Ovary (tissue), 9 donors: Measurements from ENCODE around the gene UNC5B. TPM values are rescaled to one million over a fixed set of nuclear protein-coding genes. Genes with fewer than 3 reads are reported as not detected.

Experiments
- DNase-seq, 5 donors: peaks; one replicate each; pipeline ENCODE4 v3.0.0-alpha.2; 2019 to 2020
- H3K27ac ChIP-seq, 2 donors: fragments of 200-600 bp; one replicate each; pipeline versions ENCODE4 v1.5.1 to v1.8.0; 2019 to 2022
- H3K27me3 ChIP-seq: fragments of 200-600 bp; one replicate; pipeline ENCODE4 v1.8.0; 2022
- H3K36me3 ChIP-seq: fragments of 200-600 bp; sonication (generic); one replicate; pipeline ENCODE4 v1.5.1; 2019
- H3K4me1 ChIP-seq: one replicate; pipeline ENCODE4 v1.8.1; 2013; ENCODE audit warnings: mild to moderate bottlenecking, moderate library complexity; ENCODE audit not compliant: insufficient read depth
- H3K4me3 ChIP-seq: fragments of 200-600 bp; sonication (generic); one replicate; pipeline ENCODE4 v1.5.1; 2017
- H3K9me3 ChIP-seq, 2 donors: fragments of 200-600 bp in 1 of 2; sonication (generic) in 1 of 2; one replicate each; pipeline versions ENCODE4 v1.5.1 to v1.8.1; 2013 to 2019; ENCODE audit warnings: mild to moderate bottlenecking in 1 of 2, moderate library complexity in 1 of 2
- EP300 ChIP-seq: sonication (generic); formaldehyde crosslinking; IDR thresholded peaks from one replicate; pipeline ENCODE4 v1.6.1; 2017; ENCODE audit warnings: antibody characterized with exemption
- POLR2A ChIP-seq: fragments of 450-650 bp; IDR thresholded peaks from one replicate; pipeline ENCODE4 v1.6.1; 2017; ENCODE audit warnings: antibody characterized with exemption, mild to moderate bottlenecking, moderate library complexity
- WGBS, 3 donors: extraction: QIAGEN DNeasy Blood & Tissue Kit in 1 of 3; methylation state at CpG; one replicate each; pipeline versions ENCODE4 v1.1.5 to v1.1.7; 2013 to 2017; 5-methylcytosine and 5-hydroxymethylcytosine counted together
- intact Hi-C, 4 donors: fragments of 100-400 bp; cut with DNase I; formaldehyde crosslinking; loops; one replicate each; pipeline versions ENCODE4 v1.11.0 to v1.15.1; 2022 to 2023
- polyA plus RNA-seq, 2 donors: library from polyadenylated mRNA; stranded (reverse); fragments of 200-250 nt in 1 of 2; fragments of 350-450 nt in 1 of 2; fragmentation: Illumina TruSeq in 1 of 2; extraction: RNeasy Lipid Tissue Mini Kit (QIAGEN cat#74804) in 1 of 2; gene quantifications; one replicate each; pipeline ENCODE4 v1.2.3, GENCODE V29; 2013 to 2014
- total RNA-seq, 7 donors: library from RNA; depleted of rRNA in 2 of 7; stranded (reverse); fragments of >200 nt in 2 of 7; fragmentation: NEBNext Ultra II Directional in 3 of 7; extraction: Animal tissue kit (Norgen Biotek cat#: 25700) in 3 of 7; gene quantifications; one replicate each; pipeline versions ENCODE4 v1.1.0 to v1.2.4, GENCODE V29; 2016 to 2023
- TF ChIP-seq, protein P1 (sequence below), 3 donors: fragments of 450-650 bp in 2 of 3; fragments of 200-600 bp in 1 of 3; IDR thresholded peaks; one replicate each; pipeline versions ENCODE4 v1.5.1 to v1.8.0; 2016 to 2022; ENCODE audit warnings: antibody characterized with exemption in 3 of 3, mild to moderate bottlenecking in 1 of 3
- donor health status: DM: no; HTN: no; CAD: no; lungs with moderate emphysema.
- donor health status: DM: no; HTN: no; CAD: no.
- donor health status: Bipolar disorder and iron deficiency.
- donor health status: DM: yes; HTN: yes; CAD: no.
- donor health status: DM: no; HTN: no; CAD: no.
- donor health status: DM: yes; HTN: yes; CAD: no.

UNC5B gene
- total and polyA plus RNA-seq, 9 donors = 2.7 to 48.0 (median 6.3) TPM

DNA sequence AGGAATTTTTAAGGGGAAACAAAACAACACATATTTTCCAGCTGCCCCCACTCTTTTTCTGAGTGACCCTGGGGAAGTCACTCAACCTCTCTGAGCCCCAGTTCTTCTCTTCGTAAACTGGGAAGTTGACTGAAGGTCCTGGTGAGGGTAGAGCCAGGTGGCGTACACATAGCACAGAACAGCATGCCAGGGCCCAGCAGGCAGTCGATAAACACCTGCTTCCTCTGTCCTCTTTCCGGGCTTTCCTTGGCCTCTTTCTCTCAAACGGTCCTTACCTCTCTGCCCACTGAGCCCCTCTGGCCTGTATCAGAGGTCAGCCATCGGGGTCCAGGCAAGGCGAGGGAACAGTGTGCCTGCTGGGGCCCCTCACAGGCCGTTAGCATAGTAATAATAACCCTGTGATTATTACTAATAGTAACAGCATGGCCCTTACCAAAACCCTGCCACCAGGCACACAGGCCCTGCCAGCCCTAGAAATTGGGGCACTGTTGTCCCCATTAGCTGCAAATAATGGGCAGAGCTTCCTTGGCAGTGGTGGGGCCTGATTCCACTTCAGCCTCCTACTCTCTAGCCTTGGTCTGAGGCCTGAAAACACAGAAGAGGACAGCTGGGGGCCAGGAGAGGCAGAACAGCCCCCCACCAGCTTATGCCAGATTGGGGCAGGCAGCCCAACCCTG lies 69.4 kb downstream of the UNC5B start:
- Histone ChIP-seq H3K4me3 (no peak overlapping the region), H3K9me3 (no peaks in the 10 kb centered on the region), H3K36me3 (no peaks in the 10 kb centered on the region), H3K27ac (no peak overlapping the region), H3K4me1 (no peaks in the 10 kb centered on the region), H3K27me3 (no peaks in the 10 kb centered on the region)
- WGBS, 3 donors = 83 to 87% (median 83%) methylated on average over 8 of the region's 8 CpGs
- intact Hi-C loops = loop anchor here in 3 of 4 donors (2.0 to 10.0 kb wide), 4 partner anchors 77 to 374 kb away; no protein-coding TSS in a partner anchor
- TF ChIP-seq EP300 (no peak), POLR2A (no peak)
- TF ChIP-seq, protein P1, sequence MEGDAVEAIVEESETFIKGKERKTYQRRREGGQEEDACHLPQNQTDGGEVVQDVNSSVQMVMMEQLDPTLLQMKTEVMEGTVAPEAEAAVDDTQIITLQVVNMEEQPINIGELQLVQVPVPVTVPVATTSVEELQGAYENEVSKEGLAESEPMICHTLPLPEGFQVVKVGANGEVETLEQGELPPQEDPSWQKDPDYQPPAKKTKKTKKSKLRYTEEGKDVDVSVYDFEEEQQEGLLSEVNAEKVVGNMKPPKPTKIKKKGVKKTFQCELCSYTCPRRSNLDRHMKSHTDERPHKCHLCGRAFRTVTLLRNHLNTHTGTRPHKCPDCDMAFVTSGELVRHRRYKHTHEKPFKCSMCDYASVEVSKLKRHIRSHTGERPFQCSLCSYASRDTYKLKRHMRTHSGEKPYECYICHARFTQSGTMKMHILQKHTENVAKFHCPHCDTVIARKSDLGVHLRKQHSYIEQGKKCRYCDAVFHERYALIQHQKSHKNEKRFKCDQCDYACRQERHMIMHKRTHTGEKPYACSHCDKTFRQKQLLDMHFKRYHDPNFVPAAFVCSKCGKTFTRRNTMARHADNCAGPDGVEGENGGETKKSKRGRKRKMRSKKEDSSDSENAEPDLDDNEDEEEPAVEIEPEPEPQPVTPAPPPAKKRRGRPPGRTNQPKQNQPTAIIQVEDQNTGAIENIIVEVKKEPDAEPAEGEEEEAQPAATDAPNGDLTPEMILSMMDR (IDR thresholded peaks at IDR 0.05) = no peak
- no peak for DNase-seq

DNA sequence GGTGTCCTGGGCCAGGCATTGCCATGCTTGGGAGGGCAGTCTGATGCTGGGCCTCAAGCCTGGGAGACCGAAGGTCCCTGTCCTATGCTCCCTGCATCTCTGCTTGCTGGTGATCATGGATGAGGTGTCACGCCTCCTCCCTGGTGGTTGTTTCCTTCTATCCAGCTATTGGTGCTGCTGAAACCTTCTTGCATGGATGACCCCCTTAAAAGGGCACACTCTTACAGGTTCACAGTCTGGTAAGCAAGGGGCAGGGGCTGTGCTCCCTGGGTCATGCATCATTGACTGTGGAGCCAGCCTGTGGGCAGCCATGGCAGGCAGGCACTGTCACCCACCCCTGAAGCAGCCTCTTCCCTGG lies 69.9 kb downstream of the UNC5B start:
- no peak for DNase-seq
- intact Hi-C loops = loop anchor here in 3 of 4 donors (5.0 to 10.0 kb wide), 3 partner anchors 78 to 375 kb away; no protein-coding TSS in a partner anchor
- Histone ChIP-seq H3K27ac (no peak overlapping the region), H3K36me3 (no peaks in the 10 kb centered on the region), H3K4me1 (no peaks in the 10 kb centered on the region), H3K4me3 (no peak overlapping the region), H3K27me3 (no peaks in the 10 kb centered on the region), H3K9me3 (no peaks in the 10 kb centered on the region)
- TF ChIP-seq, protein P1 (IDR thresholded peaks at IDR 0.05) = no peak
- no peak for TF ChIP-seq EP300
- no peak for TF ChIP-seq POLR2A
- 93 to 95% (median 94%) methylated on average over 2 of the region's 2 CpGs for WGBS, 3 donors

DNA sequence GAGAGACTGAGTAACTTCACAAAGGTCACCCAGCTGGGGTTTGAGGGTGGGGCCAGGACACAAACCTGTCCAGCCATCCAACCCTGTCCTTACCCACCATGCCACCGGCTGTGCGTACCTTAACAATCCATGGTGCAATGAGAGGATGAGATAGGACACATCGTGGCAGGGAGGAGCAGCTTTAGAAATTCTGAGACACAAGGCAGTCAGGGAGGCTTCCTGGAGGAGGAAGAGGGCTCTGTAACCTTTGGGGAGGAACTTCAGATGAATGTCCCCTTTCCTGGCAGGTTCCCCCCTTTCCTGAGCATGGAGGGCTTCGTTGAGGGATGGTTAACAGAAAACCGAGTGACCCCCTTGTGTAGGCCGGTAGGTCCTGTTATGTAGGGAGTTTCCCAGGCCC lies 71.0 kb downstream of the UNC5B start:
- TF ChIP-seq POLR2A (no peak), EP300 (no peak)
- TF ChIP-seq, protein P1 (IDR thresholded peaks at IDR 0.05) = no peak
- Histone ChIP-seq H3K27me3 (no peaks in the 10 kb centered on the region), H3K9me3 (no peaks in the 10 kb centered on the region), H3K4me1 (no peaks in the 10 kb centered on the region), H3K36me3 (no peaks in the 10 kb centered on the region), H3K4me3 (no peak overlapping the region), H3K27ac (no peak overlapping the region)
- 89 to 92% (median 91%) methylated on average over 6 of the region's 6 CpGs for WGBS, 3 donors
- no peak for DNase-seq
- intact Hi-C loops = loop anchor here in 3 of 4 donors (5.0 to 10.0 kb wide), 3 partner anchors 79 to 376 kb away; no protein-coding TSS in a partner anchor

DNA sequence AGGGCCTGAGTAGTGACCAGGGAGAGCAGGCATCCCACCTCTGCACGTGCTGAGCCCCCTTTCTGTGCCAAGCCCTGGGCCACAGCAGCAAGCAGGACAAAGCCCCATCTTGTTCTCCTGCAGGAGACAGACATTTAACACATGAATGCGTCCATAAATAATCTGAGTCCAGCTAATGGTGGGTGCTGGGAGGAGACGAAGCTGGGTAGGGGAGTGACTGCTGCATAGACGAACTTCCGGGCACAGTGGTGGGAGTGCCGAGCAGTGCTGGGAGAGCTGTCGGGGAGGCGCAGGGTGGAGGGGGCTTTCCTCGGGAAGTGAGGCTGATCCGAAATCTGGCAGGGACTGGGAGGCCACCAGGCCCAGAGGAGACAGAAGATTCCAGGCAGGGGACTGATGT lies 71.5 kb downstream of the UNC5B start:
- no peaks in the 10 kb centered on the region for H3K27me3 ChIP-seq
- no peak overlapping the region for H3K27ac ChIP-seq
- H3K4me3 ChIP-seq = no peak overlapping the region
- intact Hi-C loops = loop anchor here (2.0 to 10.0 kb wide), 5 partner anchors 79 to 377 kb away; no protein-coding TSS in a partner anchor
- DNase-seq = no peak
- H3K4me1 ChIP-seq = no peaks in the 10 kb centered on the region
- no peaks in the 10 kb centered on the region for H3K9me3 ChIP-seq
- TF ChIP-seq POLR2A (no peak), EP300 (no peak)
- TF ChIP-seq, protein P1 (IDR thresholded peaks at IDR 0.05) = no peak
- 91 to 93% (median 92%) methylated on average over 10 of the region's 10 CpGs for WGBS, 3 donors
- H3K36me3 ChIP-seq = no peaks in the 10 kb centered on the region
